ENCODE results near the gene DYNC1I1. TPM values are rescaled to one million over a fixed set of nuclear protein-coding genes. Genes with fewer than 3 reads are reported as not detected.

DYNC1I1 gene
- total and polyA plus RNA-seq, 2 donors (not counting 3 experiments of a cell fraction or from before 2014, with no cell fraction given), result 1.8 to 3.6 TPM

DNA sequence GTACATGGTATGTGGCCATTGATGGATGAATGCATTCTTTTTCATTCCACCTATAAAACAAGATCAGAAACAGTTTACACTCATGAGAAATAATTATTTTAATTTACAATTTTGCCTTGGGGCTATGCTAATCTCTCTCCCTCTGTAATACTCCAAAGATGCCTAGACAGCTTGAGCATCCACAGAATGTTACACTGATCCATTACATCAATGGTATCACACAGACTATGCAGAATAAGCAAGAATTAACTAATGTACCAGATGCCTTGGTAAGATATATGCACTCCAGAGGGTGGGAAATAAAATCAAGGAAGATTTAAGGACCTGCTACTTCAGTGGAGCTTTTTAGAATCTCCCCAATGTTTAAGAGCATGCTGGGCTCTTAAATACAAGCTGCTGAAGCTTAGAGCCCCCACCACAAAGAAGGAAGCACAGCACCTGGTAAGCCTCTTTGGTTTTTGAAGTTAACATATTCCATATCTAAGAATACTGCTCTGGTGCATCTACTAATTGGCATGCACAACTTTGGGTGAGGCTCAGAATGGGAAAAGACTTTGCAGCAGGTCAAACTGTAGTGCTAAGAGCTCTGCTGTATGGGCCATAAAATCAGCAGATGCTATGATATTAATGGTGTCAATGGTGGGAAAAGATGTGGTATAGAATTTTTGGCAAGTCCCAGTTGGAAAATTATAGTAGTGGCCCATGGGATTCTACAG is 329.9 kb downstream of the DYNC1I1 start:
- Histone ChIP-seq H3K27ac (ENCODE audit: insufficient read depth, low read depth, low read length) (no peak overlapping the region), H3K27me3 (ENCODE audit: control insufficient read depth in 2 of 2, insufficient read depth in 2 of 2, low read length in 2 of 2) (no peaks in the 10 kb centered on the region), H3K4me2 (ENCODE audit: insufficient read depth, low read length) (no peak overlapping the region), H3K9me3 (replicated peaks; ENCODE audit: control insufficient read depth, insufficient read depth, low read length) (no peaks in the 10 kb centered on the region), H3K36me3 (ENCODE audit: control insufficient read depth in 2 of 2, extremely low read depth in 1 of 2, insufficient read depth in 2 of 2, low read length in 2 of 2) (no peaks in the 10 kb centered on the region), H3K4me3 (replicated peaks in 1 of 3; ENCODE audit: insufficient read depth in 1 of 3, low read depth in 1 of 3, low read length in 3 of 3) (no peak overlapping the region), H2AFZ (ENCODE audit: low read depth, low read length) (no peak overlapping the region), H4K20me1 (replicated peaks; ENCODE audit: control insufficient read depth, extremely low read depth, insufficient read depth, low read length) (no peaks in the 10 kb centered on the region), H3K4me1 (ENCODE audit: control insufficient read depth, extremely low read depth, insufficient read depth, low read length) (no peaks in the 10 kb centered on the region), H3K79me2 (ENCODE audit: control insufficient read depth, insufficient read depth, low read length) (no peaks in the 10 kb centered on the region), H3K9ac (replicated peaks; ENCODE audit: extremely low read depth, insufficient read depth, low read length) (no peak overlapping the region), H3K9me1 (replicated peaks; ENCODE audit: control insufficient read depth, extremely low read depth, insufficient read depth, low read length) (no peaks in the 10 kb centered on the region)
- intact Hi-C loops (cut with micrococcal nuclease) (no loop called here), dilution Hi-C loops (cut with MboI; ENCODE audit: extremely low pct_ligation_motif_present, low sequenced_read_pairs) (no loop called here)
- no peak for TF ChIP-seq FOS (IDR thresholded peaks at IDR 0.05; ENCODE audit: borderline replicate concordance, insufficient read depth, low read length)
- TF ChIP-seq CTCF (IDR thresholded peaks at IDR 0.05; ENCODE audit: extremely low read depth in 1 of 2, insufficient read depth in 1 of 2, low read depth in 1 of 2, low read length in 2 of 2), result no peak
- TF ChIP-seq GATA2 (IDR thresholded peaks at IDR 0.05; ENCODE audit: insufficient read depth, insufficient read length, low read depth, low read length), result no peak
- TF ChIP-seq MYC (IDR thresholded peaks at IDR 0.05; ENCODE audit: low read depth, low read length), result no peak
- no peak for TF ChIP-seq JUN (IDR thresholded peaks at IDR 0.05; ENCODE audit: borderline replicate concordance, insufficient read depth, insufficient read length, low read depth)
- TF ChIP-seq POLR2A (IDR thresholded peaks at IDR 0.05; ENCODE audit: low read depth, low read length), result no peak
- TF ChIP-seq EZH2 (IDR thresholded peaks at IDR 0.05; ENCODE audit: borderline replicate concordance, low read depth, low read length, severe bottlenecking), result no peak
- TF ChIP-seq, protein P1, sequence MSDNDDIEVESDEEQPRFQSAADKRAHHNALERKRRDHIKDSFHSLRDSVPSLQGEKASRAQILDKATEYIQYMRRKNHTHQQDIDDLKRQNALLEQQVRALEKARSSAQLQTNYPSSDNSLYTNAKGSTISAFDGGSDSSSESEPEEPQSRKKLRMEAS (IDR thresholded peaks at IDR 0.05; ENCODE audit: insufficient read depth, insufficient read length), result no peak
- TF ChIP-seq POLR2AphosphoS5 (IDR thresholded peaks at IDR 0.05; ENCODE audit: insufficient read depth, low read depth, low read length), result no peak
- BruUV-seq (replicated peaks), result no TSS peak
- ChIA-PET CTCF (no interaction called here), POLR2A (no interaction called here)
- no peak for FAIRE-seq
- no peak for DNase-seq (ENCODE audit: low read depth, low spot score)
